ENCODE results near the gene ZDHHC11. TPM values are rescaled to one million over a fixed set of nuclear protein-coding genes. Genes with fewer than 3 reads are reported as not detected.
"Not testable (repeated sequence)": the region's sequence is repeated elsewhere in the genome, so short reads cannot be mapped to it uniquely, and the experiment has no call there.

Gene ZDHHC11
- polyA plus RNA-seq, 6 donors from 2014 or later, result not detected

- Mint-ChIP-seq H3K27ac (peak overlapping the region in 1 of 6 donors; percentile 4), H3K27me3 (peaks cover 0 to 11% (median 0%) of the 10 kb centered on the region in 3 donors), H3K4me3 (peak overlapping the region in 1 of 8 donors; percentile 22)
- not testable (repeated sequence) for H3K4me1 Mint-ChIP-seq; H3K36me3 Mint-ChIP-seq; H3K9me3 Mint-ChIP-seq; ATAC-seq (ENCODE audit: low read depth in 2 of 2); DNase-seq
Observed at GRCh38 chr5:769485-770145, 81.2 kb downstream of the ZDHHC11 start.

GRCh38 chr5:766666-767431, 83.9 kb downstream of the ZDHHC11 start:
- peak overlapping the region in 1 of 6 donors; percentile 40 for H3K27ac Mint-ChIP-seq
- H3K9me3 Mint-ChIP-seq, result peaks cover 0 to 8% (median 4%) of the 10 kb centered on the region in 7 donors
- ATAC-seq (ENCODE audit: low read depth in 2 of 2) (no peak), DNase-seq (no peak)
- H3K27me3 Mint-ChIP-seq, result peaks cover 0 to 15% (median 0%) of the 10 kb centered on the region in 3 donors
- H3K4me1 Mint-ChIP-seq, result no peaks in the 10 kb centered on the region
- H3K36me3 Mint-ChIP-seq, result no peaks in the 10 kb centered on the region
- H3K4me3 Mint-ChIP-seq, result no peak overlapping the region

- ATAC-seq (ENCODE audit: low read depth in 2 of 2), result no peak
- H3K4me1 Mint-ChIP-seq, result no peaks in the 10 kb centered on the region
- H3K36me3 Mint-ChIP-seq, result no peaks in the 10 kb centered on the region
- H3K27me3 Mint-ChIP-seq, result peaks cover 0 to 17% (median 0%) of the 10 kb centered on the region in 3 donors
- no peak overlapping the region for H3K27ac Mint-ChIP-seq
- H3K9me3 Mint-ChIP-seq, result peaks cover 0 to 8% (median 4%) of the 10 kb centered on the region in 7 donors
- no peak for DNase-seq
- no peak overlapping the region for H3K4me3 Mint-ChIP-seq
Observed at GRCh38 chr5:765948-766631, 84.7 kb downstream of the ZDHHC11 start.

- peaks cover 0 to 27% (median 9%) of the 10 kb centered on the region in 3 donors for H3K27me3 Mint-ChIP-seq
- no peak overlapping the region for H3K4me3 Mint-ChIP-seq
- H3K9me3 Mint-ChIP-seq, result peaks cover 0 to 8% (median 4%) of the 10 kb centered on the region in 7 donors
- ATAC-seq (ENCODE audit: low read depth in 2 of 2) (no peak), DNase-seq (no peak)
- peaks cover 0 to 1% (median 0%) of the 10 kb centered on the region in 3 donors for H3K4me1 Mint-ChIP-seq
- no peak overlapping the region for H3K27ac Mint-ChIP-seq
- no peaks in the 10 kb centered on the region for H3K36me3 Mint-ChIP-seq
Observed at GRCh38 chr5:763998-764781, 86.6 kb downstream of the ZDHHC11 start.

- peaks cover 0 to 5% (median 0%) of the 10 kb centered on the region in 3 donors for H3K4me1 Mint-ChIP-seq
- no peaks in the 10 kb centered on the region for H3K36me3 Mint-ChIP-seq
- DNase-seq (no peak), ATAC-seq (ENCODE audit: low read depth in 2 of 2) (no peak)
- H3K27me3 Mint-ChIP-seq, result peaks cover 0 to 33% (median 9%) of the 10 kb centered on the region in 3 donors
- no peak overlapping the region for H3K4me3 Mint-ChIP-seq
- H3K27ac Mint-ChIP-seq, result no peak overlapping the region
- peaks cover 0 to 8% (median 4%) of the 10 kb centered on the region in 7 donors for H3K9me3 Mint-ChIP-seq
Observed at GRCh38 chr5:763397-763796, 87.4 kb downstream of the ZDHHC11 start.

GRCh38 chr5:762996-763395, 87.8 kb downstream of the ZDHHC11 start:
- ATAC-seq (ENCODE audit: low read depth in 2 of 2); H3K36me3 Mint-ChIP-seq; H3K9me3 Mint-ChIP-seq; H3K4me1 Mint-ChIP-seq; H3K27ac Mint-ChIP-seq; DNase-seq; H3K4me3 Mint-ChIP-seq: not testable (repeated sequence)
- peaks cover 0 to 33% (median 9%) of the 10 kb centered on the region in 3 donors for H3K27me3 Mint-ChIP-seq

- no peak overlapping the region for H3K27ac Mint-ChIP-seq
- peaks cover 0 to 33% (median 9%) of the 10 kb centered on the region in 3 donors for H3K27me3 Mint-ChIP-seq
- no peak for DNase-seq
Observed at GRCh38 chr5:761854-762710, 88.7 kb downstream of the ZDHHC11 start.

GRCh38 chr5:761059-761771, 89.6 kb downstream of the ZDHHC11 start:
- Mint-ChIP-seq H3K4me3 (no peak overlapping the region), H3K4me1 (peaks cover 0 to 5% (median 0%) of the 10 kb centered on the region in 3 donors), H3K27ac (peak overlapping the region in 2 of 6 donors; percentile 26 to 69), H3K9me3 (peaks cover 0 to 8% (median 4%) of the 10 kb centered on the region in 7 donors), H3K27me3 (peaks cover 0 to 36% (median 9%) of the 10 kb centered on the region in 3 donors), H3K36me3 (no peaks in the 10 kb centered on the region)
- no peak for ATAC-seq (ENCODE audit: low read depth in 2 of 2)
- DNase-seq, result no peak

More at GRCh38 chr5:761854-762710, 88.7 kb downstream of the ZDHHC11 start:
- Mint-ChIP-seq H3K4me1 (peaks cover 0 to 5% (median 0%) of the 10 kb centered on the region in 3 donors), H3K36me3 (no peaks in the 10 kb centered on the region), H3K9me3 (peaks cover 0 to 8% (median 4%) of the 10 kb centered on the region in 7 donors), H3K4me3 (no peak overlapping the region)
- ATAC-seq (ENCODE audit: low read depth in 2 of 2), result no peak

- DNase-seq (no peak), ATAC-seq (ENCODE audit: low read depth in 2 of 2) (no peak)
- Mint-ChIP-seq H3K4me1 (peaks cover 0 to 5% (median 0%) of the 10 kb centered on the region in 3 donors), H3K27ac (no peak overlapping the region), H3K27me3 (peaks cover 0 to 33% (median 9%) of the 10 kb centered on the region in 3 donors), H3K9me3 (peaks cover 0 to 5% (median 1%) of the 10 kb centered on the region in 7 donors), H3K36me3 (no peaks in the 10 kb centered on the region), H3K4me3 (no peak overlapping the region)
Observed at GRCh38 chr5:760363-761058, 90.3 kb downstream of the ZDHHC11 start.

- Mint-ChIP-seq H3K27ac (no peak overlapping the region), H3K9me3 (peaks cover 0 to 5% (median 0%) of the 10 kb centered on the region in 7 donors), H3K27me3 (peaks cover 0 to 33% (median 9%) of the 10 kb centered on the region in 3 donors), H3K36me3 (no peaks in the 10 kb centered on the region), H3K4me1 (peaks cover 0 to 5% (median 0%) of the 10 kb centered on the region in 3 donors), H3K4me3 (no peak overlapping the region)
- ATAC-seq (ENCODE audit: low read depth in 2 of 2) (no peak), DNase-seq (no peak)
Observed at GRCh38 chr5:759781-760362, 90.9 kb downstream of the ZDHHC11 start.
